HFF-Myc (cell line): Measurements from ENCODE around the gene UBA1.

Experiments used
- DNase-seq: peaks from one replicate; pipeline ENCODE4 v3.0.0-alpha.2; 2011; ENCODE audit warnings: low read depth; ENCODE audit errors: extremely low read depth
- H3K4me3 ChIP-seq: replicated peaks from 2 replicates; pipeline ENCODE4 v1.5.1; 2011; ENCODE audit warnings: low read depth, mild to moderate bottlenecking, control low read depth, low read length
- CTCF ChIP-seq: IDR thresholded peaks from 2 replicates; pipeline ENCODE4 v1.5.1; 2012; ENCODE audit warnings: mild to moderate bottlenecking, low read depth, low read length, control low read depth; ENCODE audit errors: missing control alignments

Gene UBA1

DNA sequence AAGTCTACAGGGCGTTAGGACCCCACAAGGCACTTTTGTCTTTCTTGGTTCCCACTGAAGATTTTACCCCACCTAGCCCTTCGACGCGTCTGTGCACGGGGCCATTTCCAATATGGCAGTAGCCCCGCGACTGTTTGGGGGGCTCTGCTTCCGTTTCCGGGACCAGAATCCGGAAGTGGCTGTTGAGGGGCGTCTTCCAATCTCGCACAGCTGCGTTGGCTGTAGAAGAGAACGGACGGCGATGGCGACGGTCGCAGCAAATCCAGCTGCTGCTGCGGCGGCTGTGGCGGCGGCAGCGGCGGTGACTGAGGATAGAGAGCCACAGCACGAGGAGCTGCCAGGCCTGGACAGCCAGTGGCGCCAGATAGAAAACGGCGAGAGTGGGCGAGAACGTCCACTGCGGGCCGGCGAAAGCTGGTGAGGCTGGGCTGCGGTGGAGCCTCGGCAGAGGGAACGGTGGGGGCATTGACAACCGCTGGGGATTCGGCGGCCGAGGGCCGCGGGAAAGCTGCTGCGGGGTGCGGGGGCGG is 39.2 kb downstream of the UBA1 start, which contains the start of gene USP11:
TSS of gene USP11 (plus strand) at position 207 of the 530 bp plus-strand sequence. CDS start at position 242, 35 bp downstream.
- H3K4me3 ChIP-seq, result peak within 1 kb of the TSS; percentile 53
- DNase-seq, result no peak
- TF ChIP-seq CTCF, result no peak

DNA sequence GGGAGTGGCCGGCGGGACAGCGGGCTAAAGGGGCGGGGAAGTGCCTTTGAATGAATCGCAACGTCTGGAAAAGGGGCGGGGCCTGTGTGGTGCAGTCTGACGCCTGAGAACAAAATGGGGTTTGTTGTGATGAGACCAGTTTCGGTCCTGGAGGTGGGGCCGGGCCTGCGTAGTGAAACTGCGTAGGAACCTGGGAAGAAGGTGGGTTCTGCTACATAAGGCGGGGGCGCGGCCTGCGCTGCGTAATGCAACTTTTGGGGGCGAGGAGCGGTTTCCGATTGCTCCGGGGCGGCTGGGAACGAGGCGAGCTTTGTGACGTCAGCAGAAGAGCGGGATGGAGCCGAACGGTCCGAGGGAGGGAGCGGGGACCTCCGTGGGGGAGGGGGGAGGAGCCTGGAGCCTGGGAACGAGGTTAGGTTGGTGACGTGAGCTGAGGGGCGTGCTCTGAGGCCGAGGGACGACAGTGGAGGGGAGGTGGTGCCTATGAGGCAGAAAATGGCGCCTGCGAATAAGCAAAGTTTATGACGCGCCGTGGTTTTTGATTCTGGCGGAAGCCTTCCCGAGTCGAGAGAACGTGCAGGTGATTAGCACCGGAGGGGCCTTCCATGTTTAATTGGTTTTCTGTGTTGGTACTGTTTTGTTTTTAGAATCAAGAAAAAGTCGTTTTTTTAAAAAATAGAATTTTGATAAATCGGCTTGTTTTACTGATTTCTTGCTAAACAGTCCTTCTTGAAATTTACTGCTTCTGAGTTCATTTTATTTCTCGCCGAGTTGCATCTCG is 39.9 kb downstream of the UBA1 start:
- H3K4me3 ChIP-seq, result peak overlapping the region; percentile 53
- peak; percentile 83 for DNase-seq
- TF ChIP-seq CTCF, result no peak

DNA sequence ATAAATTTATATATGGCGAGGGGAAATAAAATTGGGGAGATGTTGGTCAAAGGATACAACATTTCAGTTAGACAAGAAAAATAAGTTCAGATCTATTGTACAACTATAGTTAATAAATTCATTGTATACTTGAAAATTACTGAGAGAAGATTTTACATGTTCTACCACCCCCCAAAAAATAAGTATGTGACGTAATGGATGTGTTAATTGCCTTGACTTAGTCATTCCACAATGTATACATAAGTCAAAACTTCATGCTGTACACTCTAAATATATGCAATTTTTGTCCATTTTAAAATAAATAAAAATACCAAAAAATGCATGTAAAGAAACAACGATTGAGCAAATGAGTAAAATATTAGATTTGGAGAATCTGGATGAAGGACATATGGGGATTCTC is 41.0 kb downstream of the UBA1 start:
- TF ChIP-seq CTCF, result no peak
- peak overlapping the region; percentile 53 for H3K4me3 ChIP-seq
- DNase-seq, result no peak

DNA sequence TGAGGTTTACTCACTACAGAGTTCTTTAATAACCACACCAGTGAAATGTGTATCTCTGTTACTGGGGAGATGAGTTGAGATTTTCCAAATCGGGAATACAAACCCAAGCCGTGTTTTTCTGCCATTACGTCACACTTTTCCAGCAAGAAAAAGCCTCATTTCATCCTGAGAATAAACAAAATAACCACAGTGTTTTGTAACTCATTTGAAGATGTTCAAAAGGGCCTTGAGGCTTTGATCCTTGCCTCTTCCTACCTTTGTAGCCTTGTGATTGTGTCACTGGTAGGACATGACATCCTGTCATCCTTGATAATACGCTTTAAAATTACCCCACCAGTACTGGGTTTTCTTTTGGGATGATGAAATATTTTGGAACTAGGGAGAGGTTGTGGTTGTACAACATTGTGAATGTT is 42.1 kb downstream of the UBA1 start:
- no peak for TF ChIP-seq CTCF
- no peak overlapping the region for H3K4me3 ChIP-seq
- no peak for DNase-seq

DNA sequence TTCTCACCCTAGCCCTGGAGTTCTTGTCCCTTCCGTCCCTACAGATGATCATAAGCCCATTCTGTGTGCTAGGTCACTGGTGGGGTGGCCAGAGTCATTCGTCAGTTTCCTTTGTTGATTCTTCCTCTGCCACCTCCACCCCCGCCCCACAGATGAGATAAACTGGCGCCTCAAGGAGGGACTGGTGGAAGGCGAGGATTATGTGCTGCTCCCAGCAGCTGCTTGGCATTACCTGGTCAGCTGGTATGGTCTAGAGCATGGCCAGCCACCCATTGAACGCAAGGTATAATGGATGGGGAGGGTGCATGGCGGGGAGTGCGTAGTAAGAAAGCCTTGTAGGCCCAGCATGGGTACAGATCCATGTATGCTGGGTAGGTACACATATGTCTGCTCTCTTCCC is 45.6 kb downstream of the UBA1 start:
- no peak for DNase-seq
- no peak overlapping the region for H3K4me3 ChIP-seq
- no peak for TF ChIP-seq CTCF

- no peak overlapping the region for H3K4me3 ChIP-seq
- DNase-seq, result no peak
- TF ChIP-seq CTCF, result no peak
Measured at GRCh38 chrX:47239898-47240545, 46.4 kb downstream of the UBA1 start.
